ENCODE results near the gene PTEN. TPM values are rescaled to one million over a fixed set of nuclear protein-coding genes. Genes with fewer than 3 reads are reported as not detected.

PTEN gene
- total RNA-seq, 1 donor from 2014 or later: 266 TPM

- DNase-seq: no peak
Measured at GRCh38 chr10:87923233-87923632, 59.8 kb downstream of the PTEN start.

GRCh38 chr10:87925570-87925969, 62.1 kb downstream of the PTEN start:
- DNase-seq: no peak

DNA sequence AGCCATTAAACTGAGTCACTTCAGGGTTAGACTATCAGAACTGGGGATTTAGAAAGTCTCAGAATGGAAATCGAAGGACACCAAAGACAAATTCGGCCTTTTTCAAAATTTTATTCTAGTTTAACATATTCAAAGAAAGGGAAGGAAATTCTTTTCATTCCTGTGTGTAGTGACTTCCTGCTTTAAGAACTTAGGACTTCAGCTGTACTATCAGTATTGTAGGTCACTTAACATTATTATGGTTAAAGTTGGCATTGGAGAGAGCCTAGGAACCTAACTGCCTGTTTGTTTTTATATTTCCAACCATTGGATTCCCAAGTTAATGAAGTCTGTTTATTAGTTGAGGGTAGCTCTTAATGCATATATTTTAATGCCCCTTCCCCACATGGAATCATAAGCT, 63.7 kb downstream of the PTEN start:
- DNase-seq: no peak

- no peak for DNase-seq
Measured at GRCh38 chr10:87928996-87929395, 65.6 kb downstream of the PTEN start.

DNA sequence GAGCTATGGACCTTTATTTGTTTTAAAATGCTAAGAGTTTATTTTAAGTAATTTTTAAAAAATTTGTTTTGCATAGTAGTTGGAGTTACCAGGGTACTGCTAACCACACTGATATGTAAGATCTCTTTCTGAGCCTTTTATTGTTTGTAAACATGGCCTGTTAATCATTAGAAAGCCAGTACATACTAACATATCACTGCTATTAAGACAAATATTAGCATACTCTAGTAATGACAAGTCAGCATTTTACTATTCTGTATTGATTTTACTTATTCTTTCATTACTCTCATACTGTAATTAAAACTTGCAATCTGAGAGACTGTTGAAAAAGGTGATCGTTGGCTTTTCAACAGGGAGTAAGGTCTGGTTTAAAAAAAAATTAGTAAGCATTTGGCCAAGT, 66.7 kb downstream of the PTEN start:
- DNase-seq: no peak

- DNase-seq: no peak
Measured at GRCh38 chr10:87930934-87931835, 67.8 kb downstream of the PTEN start.

GRCh38 chr10:87931836-87932230, 68.4 kb downstream of the PTEN start:
- no peak for DNase-seq

- DNase-seq: no peak
Measured at GRCh38 chr10:87935290-87936141, 72.1 kb downstream of the PTEN start.

DNA sequence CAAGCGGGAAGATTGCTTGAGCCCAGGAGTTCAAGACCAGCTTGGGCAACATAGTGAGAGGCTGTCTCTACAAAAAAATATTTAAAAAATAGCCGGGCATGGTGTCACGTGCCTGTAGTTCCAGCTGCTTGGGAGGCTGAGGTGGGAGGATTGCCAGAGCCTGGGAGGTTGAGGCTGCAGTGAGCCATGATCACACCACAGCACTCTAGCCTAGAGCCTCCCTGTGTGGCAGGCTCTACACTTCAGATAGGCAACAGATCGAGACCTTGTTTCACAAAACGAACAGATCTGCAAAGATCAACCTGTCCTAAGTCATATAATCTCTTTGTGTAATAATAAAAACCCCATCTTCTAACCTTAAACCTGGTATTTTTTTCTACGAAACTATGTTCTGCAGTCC, 76.8 kb downstream of the PTEN start:
- DNase-seq: no peak

- DNase-seq: no peak
Measured at GRCh38 chr10:87942884-87943527, 79.6 kb downstream of the PTEN start.

- DNase-seq: no peak
Measured at GRCh38 chr10:87945984-87946383, 82.6 kb downstream of the PTEN start.

DNA sequence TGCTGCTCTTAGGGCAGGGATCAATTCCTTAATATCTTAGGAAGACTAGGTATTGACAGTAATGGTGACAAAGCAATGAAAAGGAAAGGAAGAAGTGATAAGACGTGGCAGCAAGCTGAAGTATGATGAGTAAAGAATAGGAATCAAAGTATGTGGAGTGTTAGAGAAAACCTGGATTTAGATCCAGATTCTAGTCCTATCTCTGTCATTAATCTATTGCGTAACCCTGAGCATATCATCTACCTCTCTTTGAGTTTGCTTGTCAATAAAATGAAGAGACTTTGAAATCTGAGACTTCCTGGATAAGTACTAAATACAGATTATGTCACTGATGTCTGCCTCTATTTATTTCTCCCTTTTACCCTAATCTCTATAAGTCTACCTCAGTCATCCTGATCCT, 89.2 kb downstream of the PTEN start:
- no peak for DNase-seq

DNA sequence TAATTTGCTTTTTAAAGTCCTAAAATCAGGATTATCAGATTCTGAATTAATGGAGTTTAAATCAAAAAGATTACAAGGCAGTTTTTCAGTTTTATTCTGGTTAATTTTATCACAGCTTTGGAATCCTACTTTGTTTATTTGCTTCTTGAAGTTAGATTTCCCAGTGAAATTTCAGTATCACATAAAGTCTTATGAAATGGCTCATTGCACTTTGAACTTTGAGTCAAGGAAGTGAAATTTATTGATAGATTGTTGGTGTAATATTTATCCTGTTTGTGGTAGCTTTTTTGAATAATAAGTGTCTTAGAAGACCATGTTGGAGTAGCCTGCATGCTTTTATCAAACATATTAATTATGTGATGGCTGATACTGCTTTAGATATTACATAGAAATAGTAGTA, 92.6 kb downstream of the PTEN start:
- DNase-seq: no peak

DNA sequence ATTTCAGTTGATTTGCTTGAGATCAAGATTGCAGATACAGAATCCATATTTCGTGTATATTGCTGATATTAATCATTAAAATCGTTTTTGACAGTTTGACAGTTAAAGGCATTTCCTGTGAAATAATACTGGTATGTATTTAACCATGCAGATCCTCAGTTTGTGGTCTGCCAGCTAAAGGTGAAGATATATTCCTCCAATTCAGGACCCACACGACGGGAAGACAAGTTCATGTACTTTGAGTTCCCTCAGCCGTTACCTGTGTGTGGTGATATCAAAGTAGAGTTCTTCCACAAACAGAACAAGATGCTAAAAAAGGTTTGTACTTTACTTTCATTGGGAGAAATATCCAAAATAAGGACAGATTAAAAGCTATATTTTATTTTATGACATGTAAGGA, 94.3 kb downstream of the PTEN start:
- no peak for DNase-seq

- DNase-seq: no peak
Measured at GRCh38 chr10:87960230-87960629, 96.8 kb downstream of the PTEN start.

- DNase-seq: no peak
Measured at GRCh38 chr10:87961314-87961713, 97.9 kb downstream of the PTEN start.

DNA sequence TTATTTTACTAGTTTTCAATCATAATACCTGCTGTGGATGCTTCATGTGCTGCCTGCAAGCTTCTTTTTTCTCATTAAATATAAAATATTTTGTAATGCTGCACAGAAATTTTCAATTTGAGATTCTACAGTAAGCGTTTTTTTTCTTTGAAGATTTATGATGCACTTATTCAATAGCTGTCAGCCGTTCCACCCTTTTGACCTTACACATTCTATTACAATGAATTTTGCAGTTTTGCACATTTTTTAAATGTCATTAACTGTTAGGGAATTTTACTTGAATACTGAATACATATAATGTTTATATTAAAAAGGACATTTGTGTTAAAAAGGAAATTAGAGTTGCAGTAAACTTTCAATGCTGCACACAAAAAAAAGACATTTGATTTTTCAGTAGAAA, 103.0 kb downstream of the PTEN start:
- DNase-seq: no peak

GRCh38 chr10:87973635-87974034, 110.2 kb downstream of the PTEN start:
- no peak for DNase-seq

DNA sequence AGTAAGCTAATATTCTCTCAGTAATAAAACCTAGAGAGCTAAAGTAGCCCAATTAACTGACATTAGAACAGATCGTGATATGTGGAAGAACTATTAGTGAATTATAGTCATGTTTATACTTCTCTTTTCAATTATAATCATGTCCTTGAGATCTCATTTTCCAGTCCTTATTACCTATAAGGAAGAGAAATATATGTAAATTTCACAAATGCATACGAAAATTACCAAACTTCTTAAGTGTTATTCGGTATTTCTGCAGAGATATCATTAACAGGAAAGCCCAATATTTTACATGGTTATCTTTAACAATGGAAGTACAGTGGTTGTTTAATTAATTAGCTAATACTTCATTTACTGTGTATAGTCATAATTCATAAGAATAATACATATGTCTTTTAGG, 110.7 kb downstream of the PTEN start:
- no peak for DNase-seq

GRCh38 chr10:87974769-87975168, 111.3 kb downstream of the PTEN start:
- no peak for DNase-seq

DNA sequence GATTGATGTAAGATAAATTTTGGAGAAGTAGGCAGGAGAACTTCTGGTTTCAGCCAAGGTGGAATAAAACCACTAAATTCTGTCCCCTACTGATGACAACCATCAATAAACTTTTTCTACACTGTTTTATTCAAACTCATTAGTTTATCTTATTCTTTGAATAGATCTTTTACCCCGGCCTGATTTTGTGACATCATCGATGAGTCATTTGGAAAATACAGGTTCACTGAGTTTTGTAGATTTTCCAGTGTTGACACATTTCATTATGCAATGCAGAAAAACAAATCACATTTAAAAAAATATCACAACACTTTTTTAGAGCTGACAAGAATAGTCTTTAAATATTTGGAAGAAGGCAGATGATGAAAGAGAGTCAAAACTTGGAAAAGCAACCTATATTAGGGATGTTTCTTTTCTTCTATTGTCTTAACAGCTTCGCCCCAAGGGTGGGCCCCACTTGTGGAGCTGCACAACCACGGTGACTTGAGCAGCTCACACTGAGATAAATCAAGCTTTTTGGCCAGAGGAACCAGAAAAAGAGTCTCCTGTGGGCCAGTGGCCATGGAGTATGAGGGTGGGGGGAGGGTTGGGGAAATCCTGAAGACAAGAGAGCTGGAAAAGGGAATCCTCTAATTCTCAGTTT, 112.8 kb downstream of the PTEN start:
- no peak for DNase-seq

GRCh38 chr10:87978166-87978565, 114.7 kb downstream of the PTEN start:
- no peak for DNase-seq

GRCh38 chr10:87979847-87980246, 116.4 kb downstream of the PTEN start:
- no peak for DNase-seq

Data from occipital lobe (tissue), 2 donors.